ENCODE results near the gene NOXO1.

- TF ChIP-seq CTCF (IDR thresholded peaks at IDR 0.05) (no peak), POLR2A (IDR thresholded peaks at IDR 0.05) (no peak)
Measured at GRCh38 chr16:2030036-2030435, 48.8 kb upstream of the NOXO1 start.

Data from thyroid gland (tissue), 4 donors.